ENCODE measurements around the gene EIF3K.

DNA sequence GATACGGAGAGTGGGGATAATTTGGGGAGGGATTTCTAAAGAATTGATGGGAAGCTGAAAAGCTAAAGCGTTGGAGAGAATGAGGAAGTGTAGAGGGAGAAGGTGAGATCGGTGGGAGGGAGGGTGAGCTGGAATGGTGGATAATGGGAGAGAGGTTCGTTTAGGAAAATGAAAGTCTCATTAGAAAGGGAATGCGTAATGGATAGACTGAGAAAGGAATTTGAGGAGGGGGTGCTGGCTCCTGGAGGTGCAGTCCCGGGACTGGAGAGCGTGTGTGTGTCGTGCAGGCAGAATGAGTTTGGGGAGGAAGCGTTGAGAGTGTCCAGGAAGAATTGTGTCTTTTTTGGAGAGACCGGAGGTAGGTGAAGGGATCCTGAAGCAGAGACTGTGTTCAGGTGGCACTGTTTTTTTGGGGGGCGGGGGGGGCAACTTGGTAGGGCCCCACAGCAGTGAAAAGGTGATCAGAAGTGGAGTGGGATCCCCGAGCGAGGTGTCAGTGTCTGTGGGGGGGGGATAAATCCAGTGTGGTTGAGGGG lies 29.8 kb downstream of the EIF3K start:
- TF ChIP-seq, protein P1, sequence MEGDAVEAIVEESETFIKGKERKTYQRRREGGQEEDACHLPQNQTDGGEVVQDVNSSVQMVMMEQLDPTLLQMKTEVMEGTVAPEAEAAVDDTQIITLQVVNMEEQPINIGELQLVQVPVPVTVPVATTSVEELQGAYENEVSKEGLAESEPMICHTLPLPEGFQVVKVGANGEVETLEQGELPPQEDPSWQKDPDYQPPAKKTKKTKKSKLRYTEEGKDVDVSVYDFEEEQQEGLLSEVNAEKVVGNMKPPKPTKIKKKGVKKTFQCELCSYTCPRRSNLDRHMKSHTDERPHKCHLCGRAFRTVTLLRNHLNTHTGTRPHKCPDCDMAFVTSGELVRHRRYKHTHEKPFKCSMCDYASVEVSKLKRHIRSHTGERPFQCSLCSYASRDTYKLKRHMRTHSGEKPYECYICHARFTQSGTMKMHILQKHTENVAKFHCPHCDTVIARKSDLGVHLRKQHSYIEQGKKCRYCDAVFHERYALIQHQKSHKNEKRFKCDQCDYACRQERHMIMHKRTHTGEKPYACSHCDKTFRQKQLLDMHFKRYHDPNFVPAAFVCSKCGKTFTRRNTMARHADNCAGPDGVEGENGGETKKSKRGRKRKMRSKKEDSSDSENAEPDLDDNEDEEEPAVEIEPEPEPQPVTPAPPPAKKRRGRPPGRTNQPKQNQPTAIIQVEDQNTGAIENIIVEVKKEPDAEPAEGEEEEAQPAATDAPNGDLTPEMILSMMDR (IDR thresholded peaks at IDR 0.05): 0 out of 3 replicates have a peak, but pooled peaks have one; percentile 6
- TF ChIP-seq MAX (IDR thresholded peaks at IDR 0.05): no peak
- TF ChIP-seq POLR2A (IDR thresholded peaks at IDR 0.05; ENCODE audit: low read length): no peak
- no peak for TF ChIP-seq ZC3H11A (IDR thresholded peaks at IDR 0.05)
- no peak for TF ChIP-seq CEBPB (IDR thresholded peaks at IDR 0.05)
